ENCODE data around the gene CRYGD. TPM values are rescaled to one million over a fixed set of nuclear protein-coding genes. Genes with fewer than 3 reads are reported as not detected.
"Not testable (repeated sequence)": the region's sequence is repeated elsewhere in the genome, so short reads cannot be mapped to it uniquely, and the experiment has no call there.

CRYGD gene
- total and polyA plus RNA-seq, 9 of the 15 experiments (the other 6 are each of a cell fraction or from before 2014, with no cell fraction given): not detected

DNA sequence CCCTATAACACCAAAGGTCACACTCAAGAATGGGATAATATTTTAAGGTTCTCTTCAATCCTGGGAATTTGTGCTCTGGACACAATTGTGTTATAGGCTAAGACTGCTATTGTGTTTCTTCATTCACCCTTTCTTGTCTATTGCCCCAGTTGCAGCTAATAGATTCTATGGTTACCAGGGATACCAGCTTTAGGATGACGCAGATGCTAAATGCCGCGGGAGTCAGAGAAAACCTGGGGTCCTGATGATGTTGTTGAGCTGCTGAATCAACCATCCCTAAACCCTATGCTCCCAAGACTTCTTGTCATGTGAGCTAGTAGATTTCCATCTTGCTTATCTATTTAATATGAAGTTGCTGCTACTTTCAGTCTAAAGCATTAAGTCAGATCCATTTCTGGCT lies 5.4 kb downstream of the CRYGD start (continued):
- TF ChIP-seq NONO (IDR thresholded peaks at IDR 0.05; ENCODE audit: low read depth in 2 of 2, low read length in 1 of 2) (no peak), BRCA1 (IDR thresholded peaks at IDR 0.05) (no peak), BRCA1 (CRISPR knock-in tag; IDR thresholded peaks at IDR 0.05) (no peak)

DNA sequence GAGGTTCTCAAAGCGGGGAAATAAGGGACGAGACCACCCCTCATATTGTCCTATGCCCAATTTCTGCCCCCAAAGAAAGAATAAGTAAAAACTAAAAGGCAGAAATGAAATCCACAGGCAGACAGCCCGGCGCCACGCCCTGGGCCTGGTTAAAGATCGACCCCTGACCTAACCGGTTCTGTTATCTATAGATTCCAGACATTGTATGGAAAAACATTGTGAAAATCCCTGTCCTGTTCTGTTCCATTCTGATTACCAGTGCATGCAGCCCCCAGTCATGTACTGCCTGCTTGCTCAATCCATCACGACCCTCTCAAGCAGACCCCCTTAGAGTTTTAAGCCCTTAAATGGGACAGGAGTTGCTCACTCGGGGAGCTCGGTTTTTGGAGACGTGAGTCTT lies 6.9 kb downstream of the CRYGD start:
- BruUV-seq (replicated peaks); in situ Hi-C loops (cut with MboI); H3K27me3 ChIP-seq (ENCODE audit: control insufficient read depth in 2 of 2, insufficient read depth in 2 of 2, low read length in 2 of 2); FAIRE-seq; H3K79me2 ChIP-seq (ENCODE audit: control insufficient read depth, insufficient read depth, low read length); ATAC-seq; H3K9me1 ChIP-seq (ENCODE audit: control insufficient read depth, insufficient read depth, low read length); DNase-seq (ENCODE audit: extremely low read depth in 1 of 4, low spot score in 3 of 4); H3K9me3 ChIP-seq (replicated peaks; ENCODE audit: control insufficient read depth, insufficient read depth, low read depth, low read length); H3K4me2 ChIP-seq (ENCODE audit: insufficient read depth, low read length); H3K4me1 ChIP-seq (replicated peaks in 1 of 2; ENCODE audit: control insufficient read depth in 2 of 2, insufficient read depth in 2 of 2, low read length in 2 of 2); intact Hi-C loops (cut with micrococcal nuclease); H2AFZ ChIP-seq (ENCODE audit: low read depth, low read length); H4K20me1 ChIP-seq (replicated peaks; ENCODE audit: control insufficient read depth, insufficient read depth, low read length); H3K9ac ChIP-seq (ENCODE audit: insufficient read depth in 1 of 2, low read depth in 2 of 2, low read length in 2 of 2); CTCF ChIA-PET (ENCODE audit: low intra/inter-chr PET ratio); H3K4me3 ChIP-seq; H3K27ac ChIP-seq (ENCODE audit: extremely low read depth, low read depth, low read length); H3K36me3 ChIP-seq (ENCODE audit: control insufficient read depth, insufficient read depth, low read length): not testable (repeated sequence)
- TF ChIP-seq TRIM24 (IDR thresholded peaks at IDR 0.05) (peak; percentile 60 to 72), TCF3 (CRISPR knock-in tag; IDR thresholded peaks at IDR 0.05) (peak; percentile 59), CBFA2T3 (IDR thresholded peaks at IDR 0.05) (peak; percentile 63), NR2C1 (IDR thresholded peaks at IDR 0.05) (peak; percentile 59; the same call in 1 of the 2 replicates), NR2C1 (tag; IDR thresholded peaks at IDR 0.05) (peak; percentile 55; the same call in 1 of the 2 replicates), ARID1B (IDR thresholded peaks at IDR 0.05) (peak; percentile 38; the same call in 1 of the 2 replicates), TAL1 (IDR thresholded peaks at IDR 0.05) (peak; percentile 53), CBFA2T2 (conservative IDR thresholded peaks at IDR 0.05) (peak; percentile 36)
- POLR2A ChIA-PET: interaction anchor here (0.6 kb wide), 1 partner anchor 10 kb away, joined by 3 read pairs; no protein-coding TSS in a partner anchor
- 33% methylated on average over 11 of the region's 11 CpGs for WGBS (ENCODE audit: insufficient coverage, low coverage, missing lambda C conversion rate)

Data from K562 (cell line).